K562 (cell line): ENCODE data around the gene ERC2. TPM values are rescaled to one million over a fixed set of nuclear protein-coding genes. Genes with fewer than 3 reads are reported as not detected.
A peak's percentile ranks its signal among the peaks of the same experiment; 100 is the strongest.

Experiments used
- ATAC-seq: fragments of 200-7000 bp; cut with Tn5 transposase; 3 replicates; pipeline ENCODE4 v1.9.1; 2020; ENCODE audit warnings: moderate library complexity
- BruUV-seq: library from RNA; stranded (reverse); fragments of 400-500 nt; replicated peaks from 2 replicates; lab custom pipeline; 2021; lab: Mats Ljungman, UMichigan
- CTCF ChIA-PET: fragments of 300-600 bp; formaldehyde crosslinking; extraction: SDS; loops from one replicate; lab custom pipeline; 2021; ENCODE audit warnings: low intra/inter-chr PET ratio; lab: Yijun Ruan, JAX
- POLR2A ChIA-PET: fragments of 300-600, 350-650 bp; sonication (Branson Sonifier 250); formaldehyde crosslinking; extraction: SDS; loops from one replicate; lab custom pipeline; 2021; ENCODE audit warnings: antibody characterized with exemption, inconsistent platforms; lab: Yijun Ruan, JAX
- DNase-seq, 4 experiments: peaks; one replicate each; pipeline versions ENCODE4 v3.0.0 to v3.0.0-alpha.2; 2011 to 2018; ENCODE audit warnings: low spot score in 3 of 4, mixed read lengths in 3 of 4; ENCODE audit errors: extremely low read depth in 1 of 4
- FAIRE-seq: peaks from 2 replicates; lab custom pipeline; 2011; peaks lifted over from hg19 to GRCh38; lab: Jason Lieb, UNC
- H2AFZ ChIP-seq: 2 replicates; pipeline ENCODE4 v1.6.0; 2011; ENCODE audit warnings: low read depth, low read length, control low read depth, inconsistent platforms
- H3K27ac ChIP-seq: fragments of 200-600 bp; 3 replicates; pipeline ENCODE4 v1.8.0; 2011; ENCODE audit warnings: low read depth, mild to moderate bottlenecking, control low read depth, inconsistent platforms, low read length, moderate library complexity, mixed read lengths; ENCODE audit errors: extremely low read depth
- H3K27me3 ChIP-seq, 2 experiments: fragments of 300-600 bp in 1 of 2; 2 replicates in 1 of 2; 3 replicates in 1 of 2; pipeline versions ENCODE4 v1.6.0 to v1.8.0; 2011; ENCODE audit warnings: inconsistent platforms in 2 of 2, low read length in 2 of 2, mild to moderate bottlenecking in 1 of 2, mixed read lengths in 1 of 2, moderate library complexity in 1 of 2; ENCODE audit not compliant: control insufficient read depth in 2 of 2, insufficient read depth in 2 of 2
- H3K36me3 ChIP-seq: fragments of 300-600 bp; 3 replicates; pipeline ENCODE4 v1.8.0; 2011; ENCODE audit warnings: mild to moderate bottlenecking, low read length, inconsistent platforms; ENCODE audit not compliant: control insufficient read depth, insufficient read depth
- H3K4me1 ChIP-seq, 2 experiments: fragments of 200-600 bp in 1 of 2; replicated peaks in 1 of 2; 2 replicates in 1 of 2; 3 replicates in 1 of 2; pipeline versions ENCODE4 v1.5.1 to v1.8.0; 2011; ENCODE audit warnings: inconsistent platforms in 2 of 2, low read length in 2 of 2, mild to moderate bottlenecking in 1 of 2, mixed read lengths in 1 of 2, moderate library complexity in 1 of 2; ENCODE audit not compliant: control insufficient read depth in 2 of 2, insufficient read depth in 2 of 2
- H3K4me2 ChIP-seq: 2 replicates; pipeline ENCODE4 v1.6.1; 2011; ENCODE audit warnings: low read length, control low read depth, inconsistent platforms, mixed read lengths; ENCODE audit not compliant: insufficient read depth
- H3K4me3 ChIP-seq: fragments of 200-600 bp; sonication (generic), shearing (Covaris generic); 2 replicates; pipeline ENCODE4 v1.5.1; 2016; ENCODE audit warnings: control low read depth, inconsistent platforms
- H3K79me2 ChIP-seq: fragments of 200-600 bp; 3 replicates; pipeline ENCODE4 v1.8.0; 2011; ENCODE audit warnings: low read length, inconsistent platforms; ENCODE audit not compliant: control insufficient read depth, insufficient read depth
- H3K9ac ChIP-seq, 2 experiments: 2 replicates each; pipeline versions ENCODE4 v1.6.0 to v1.6.1; 2011; ENCODE audit warnings: low read depth in 2 of 2, low read length in 2 of 2, control low read depth in 1 of 2, inconsistent platforms in 1 of 2, mild to moderate bottlenecking in 1 of 2, mixed read lengths in 1 of 2; ENCODE audit not compliant: insufficient read depth in 1 of 2
- H3K9me1 ChIP-seq: one replicate; pipeline ENCODE4 v1.6.0; 2011; ENCODE audit warnings: inconsistent platforms, mild to moderate bottlenecking, low read length, moderate library complexity; ENCODE audit not compliant: control insufficient read depth, insufficient read depth
- H3K9me3 ChIP-seq: replicated peaks from 2 replicates; pipeline ENCODE4 v1.5.1; 2011; ENCODE audit warnings: low read depth, low read length, inconsistent platforms; ENCODE audit not compliant: control insufficient read depth, insufficient read depth
- H4K20me1 ChIP-seq: replicated peaks from 2 replicates; pipeline ENCODE4 v1.6.1; 2011; ENCODE audit warnings: low read length, inconsistent platforms, mixed read lengths; ENCODE audit not compliant: control insufficient read depth, insufficient read depth
- C11orf30 ChIP-seq: fragments of 450-650 bp; IDR thresholded peaks from 2 replicates; pipeline ENCODE4 v1.6.1; 2016; ENCODE audit warnings: low read depth, mild to moderate bottlenecking
- FOXM1 ChIP-seq, 2 experiments: fragments of 450-650 bp in 1 of 2; sonication (generic) in 1 of 2; formaldehyde crosslinking in 1 of 2; IDR thresholded peaks; 2 replicates each; pipeline versions ENCODE4 v1.6.1 to v1.9.0; 2017 to 2022; ENCODE audit warnings: low read depth in 2 of 2, mild to moderate bottlenecking in 2 of 2, missing genetic modification reagents in 1 of 2, moderate library complexity in 1 of 2
- PATZ1 ChIP-seq: fragments of 250-450 bp; sonication (Bioruptor Pico); IDR thresholded peaks from 2 replicates; pipeline ENCODE4 v1.5.0; 2020; ENCODE audit warnings: mild to moderate bottlenecking, borderline replicate concordance
- RAD21 ChIP-seq, 2 experiments: fragments of 250-450 bp in 1 of 2; fragments of 450-650 bp in 1 of 2; sonication (Bioruptor Pico) in 1 of 2; formaldehyde crosslinking in 1 of 2; IDR thresholded peaks in 1 of 2; conservative IDR thresholded peaks in 1 of 2; 2 replicates each; pipeline versions ENCODE4 v1.4.0 to v1.8.0; 2020 to 2022; ENCODE audit warnings: mild to moderate bottlenecking in 2 of 2, moderate library complexity in 1 of 2
- RBBP5 ChIP-seq: fragments of 200-600 bp; sonication (generic); IDR thresholded peaks from 2 replicates; pipeline ENCODE4 v1.6.1; 2012; ENCODE audit warnings: borderline replicate concordance, mild to moderate bottlenecking, low read length, control low read depth, inconsistent platforms; ENCODE audit not compliant: insufficient read depth, poor library complexity, severe bottlenecking
- RNF2 ChIP-seq: sonication (generic); IDR thresholded peaks from 2 replicates; pipeline ENCODE4 v1.6.1; 2016
- STAT5A ChIP-seq: IDR thresholded peaks from 2 replicates; pipeline ENCODE4 v1.6.1; 2012; ENCODE audit warnings: low read length, inconsistent platforms, borderline replicate concordance
- ZFP30 ChIP-seq: fragments of 250-450 bp; sonication (Bioruptor Pico); IDR thresholded peaks from 2 replicates; pipeline ENCODE4 v1.8.0; 2022; ENCODE audit warnings: moderate library complexity, mild to moderate bottlenecking, inconsistent platforms, borderline replicate concordance
- ZNF639 ChIP-seq, 2 experiments: fragments of 200-800 bp in 1 of 2; sonication (Bioruptor generic) in 1 of 2; sonication (generic) in 1 of 2; formaldehyde crosslinking in 1 of 2; IDR thresholded peaks in 1 of 2; conservative IDR thresholded peaks in 1 of 2; 2 replicates each; pipeline versions ENCODE4 v1.5.0 to v1.6.1; 2016 to 2020; ENCODE audit warnings: missing compliant biosample characterization in 1 of 2, missing genetic modification characterization in 1 of 2, missing genetic modification reagents in 1 of 2
- ZNF778 ChIP-seq: fragments of 450-650 bp; formaldehyde crosslinking; IDR thresholded peaks from 2 replicates; pipeline ENCODE4 v1.4.0; 2020; ENCODE audit warnings: mild to moderate bottlenecking, moderate library complexity
- WGBS: fragments of 100-300 bp; shearing (Covaris generic); methylation state at CpG from one replicate; pipeline ENCODE4 v1.1.6; 2016; ENCODE audit warnings: low coverage, mixed read lengths; ENCODE audit not compliant: insufficient coverage; ENCODE audit errors: missing lambda C conversion rate; 5-methylcytosine and 5-hydroxymethylcytosine counted together
- in situ Hi-C: fragments of 300-500 bp; cut with MboI; formaldehyde crosslinking; loops from 4 replicates; pipeline ENCODE4 v1.15.0; 2018; ENCODE audit warnings: inconsistent platforms, mixed read lengths
- intact Hi-C: fragments of 100-400 bp; cut with micrococcal nuclease; formaldehyde crosslinking; loops from 2 replicates; pipeline ENCODE4 v1.14.2; 2022
- polyA plus RNA-seq, 8 experiments: library from polyadenylated mRNA; depleted of rRNA in 4 of 8; stranded (reverse) in 5 of 8; unstranded in 3 of 8; fragments of >200 nt; fragmentation: Nextera tagmentation in 2 of 8; fragmentation: Illumina TruSeq in 1 of 8; extraction: Ambion mirVana in 2 of 8; extraction: Trizol in 1 of 8; gene quantifications; 2 replicates each; pipeline versions ENCODE4 v1.2.1 to v1.2.3, GENCODE V29; 2011 to 2014; ENCODE audit warnings: inconsistent platforms in 1 of 8, missing spikeins in 1 of 8
- total RNA-seq, 7 experiments: library from RNA; depleted of rRNA in 6 of 7; stranded (reverse); fragments of >200 nt in 6 of 7; fragmentation: Illumina TruSeq in 2 of 7; extraction: Trizol in 2 of 7; gene quantifications; 2 replicates each; pipeline versions ENCODE4 v1.2.1 to v1.2.3, GENCODE V29; 2011 to 2021; ENCODE audit warnings: low replicate concordance in 1 of 7
- TF ChIP-seq, protein P1 (sequence below): sonication (generic); formaldehyde crosslinking; IDR thresholded peaks from 2 replicates; pipeline ENCODE4 v1.8.0; 2023; ENCODE audit warnings: mild to moderate bottlenecking, missing genetic modification reagents

Gene ERC2
- total and polyA plus RNA-seq, 9 of the 15 experiments (the other 6 are each of a cell fraction or from before 2014, with no cell fraction given) = 0.04 to 0.18 (median 0.07) TPM; not detected in 2

DNA sequence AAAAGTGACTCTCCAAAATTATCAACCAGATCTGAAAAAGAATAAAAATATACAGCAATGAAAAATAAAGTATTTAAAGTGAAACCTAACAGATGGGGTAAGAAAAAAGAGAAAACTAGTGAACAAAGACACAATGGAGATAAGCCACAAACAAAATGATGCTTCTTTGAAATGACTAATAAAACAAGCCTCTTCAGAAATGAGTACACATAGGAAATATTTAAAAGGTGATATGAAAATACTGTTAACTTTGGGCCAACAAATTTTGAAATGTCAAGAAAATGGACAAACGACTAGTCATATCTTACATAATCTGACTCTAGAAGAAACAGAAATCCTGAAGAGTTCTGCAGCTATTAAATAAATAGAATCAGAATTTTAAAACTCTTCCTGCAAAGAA, 164.2 kb downstream of the ERC2 start (continued):
- TF ChIP-seq, protein P1, sequence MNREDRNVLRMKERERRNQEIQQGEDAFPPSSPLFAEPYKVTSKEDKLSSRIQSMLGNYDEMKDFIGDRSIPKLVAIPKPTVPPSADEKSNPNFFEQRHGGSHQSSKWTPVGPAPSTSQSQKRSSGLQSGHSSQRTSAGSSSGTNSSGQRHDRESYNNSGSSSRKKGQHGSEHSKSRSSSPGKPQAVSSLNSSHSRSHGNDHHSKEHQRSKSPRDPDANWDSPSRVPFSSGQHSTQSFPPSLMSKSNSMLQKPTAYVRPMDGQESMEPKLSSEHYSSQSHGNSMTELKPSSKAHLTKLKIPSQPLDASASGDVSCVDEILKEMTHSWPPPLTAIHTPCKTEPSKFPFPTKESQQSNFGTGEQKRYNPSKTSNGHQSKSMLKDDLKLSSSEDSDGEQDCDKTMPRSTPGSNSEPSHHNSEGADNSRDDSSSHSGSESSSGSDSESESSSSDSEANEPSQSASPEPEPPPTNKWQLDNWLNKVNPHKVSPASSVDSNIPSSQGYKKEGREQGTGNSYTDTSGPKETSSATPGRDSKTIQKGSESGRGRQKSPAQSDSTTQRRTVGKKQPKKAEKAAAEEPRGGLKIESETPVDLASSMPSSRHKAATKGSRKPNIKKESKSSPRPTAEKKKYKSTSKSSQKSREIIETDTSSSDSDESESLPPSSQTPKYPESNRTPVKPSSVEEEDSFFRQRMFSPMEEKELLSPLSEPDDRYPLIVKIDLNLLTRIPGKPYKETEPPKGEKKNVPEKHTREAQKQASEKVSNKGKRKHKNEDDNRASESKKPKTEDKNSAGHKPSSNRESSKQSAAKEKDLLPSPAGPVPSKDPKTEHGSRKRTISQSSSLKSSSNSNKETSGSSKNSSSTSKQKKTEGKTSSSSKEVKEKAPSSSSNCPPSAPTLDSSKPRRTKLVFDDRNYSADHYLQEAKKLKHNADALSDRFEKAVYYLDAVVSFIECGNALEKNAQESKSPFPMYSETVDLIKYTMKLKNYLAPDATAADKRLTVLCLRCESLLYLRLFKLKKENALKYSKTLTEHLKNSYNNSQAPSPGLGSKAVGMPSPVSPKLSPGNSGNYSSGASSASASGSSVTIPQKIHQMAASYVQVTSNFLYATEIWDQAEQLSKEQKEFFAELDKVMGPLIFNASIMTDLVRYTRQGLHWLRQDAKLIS (CRISPR knock-in tag) = no peak
- TF ChIP-seq ZFP30 (CRISPR knock-in tag) (no peak), ZNF778 (CRISPR knock-in tag) (no peak), RNF2 (no peak)
- TF ChIP-seq, all 486 proteins: peak for 0

DNA sequence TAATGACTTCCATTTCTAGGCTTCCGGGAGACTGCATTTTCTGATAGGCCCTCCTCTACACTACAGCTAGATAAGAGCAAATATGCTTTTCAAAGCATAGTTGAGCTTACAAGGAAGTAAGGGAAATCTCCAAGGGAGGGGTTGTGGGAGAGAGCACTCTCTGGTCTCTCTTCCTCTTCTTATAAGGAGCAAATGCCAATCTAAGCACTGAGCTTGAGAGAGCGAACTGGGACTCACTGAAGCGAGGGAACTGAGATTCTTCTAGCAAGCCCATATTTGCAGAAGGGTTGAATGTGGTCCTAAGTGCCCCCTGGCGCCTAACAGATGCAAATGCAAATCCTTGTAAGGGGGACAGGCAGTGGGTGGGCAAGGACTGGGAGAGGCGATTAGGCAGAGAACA, 164.8 kb downstream of the ERC2 start:
- CTCF ChIA-PET = interaction anchor here (0.6 kb wide), 1 partner anchor 377 kb away, joined by 3 read pairs; no protein-coding TSS in a partner anchor
- DNase-seq (peak; percentile 16 to 34 (median 20)), ATAC-seq (peak; percentile 65; the same call in 1 of the 3 replicates), FAIRE-seq (no peak)
- Histone ChIP-seq H3K27ac (no peak overlapping the region), H2AFZ (no peak overlapping the region), H3K9ac (no peak overlapping the region), H3K27me3 (no peaks in the 10 kb centered on the region), H3K4me2 (no peak overlapping the region), H3K9me1 (no peaks in the 10 kb centered on the region), H3K79me2 (no peaks in the 10 kb centered on the region), H3K4me1 (no peaks in the 10 kb centered on the region), H4K20me1 (no peaks in the 10 kb centered on the region), H3K4me3 (no peak overlapping the region), H3K36me3 (no peaks in the 10 kb centered on the region), H3K9me3 (no peaks in the 10 kb centered on the region)
- POLR2A ChIA-PET = no interaction called here
- WGBS = 0% methylated on average over 5 of the region's 5 CpGs
- in situ Hi-C loops (no loop called here), intact Hi-C loops (no loop called here)
- BruUV-seq = no TSS peak
- no peak for TF ChIP-seq RBBP5
- TF ChIP-seq ZNF639 (CRISPR knock-in tag; conservative IDR thresholded peaks at IDR 0.05 in 1 of 2, IDR thresholded peaks at IDR 0.05 in 1 of 2) = no peak
- TF ChIP-seq RAD21 (CRISPR knock-in tag; conservative IDR thresholded peaks at IDR 0.05 in 1 of 2, IDR thresholded peaks at IDR 0.05 in 1 of 2) = peak in 1 of 2 experiments; percentile 27; a peak in 1 of 4 replicates
- TF ChIP-seq FOXM1 (IDR thresholded peaks at IDR 0.05; ENCODE audit: low read depth) = no peak
- TF ChIP-seq FOXM1 (CRISPR knock-in tag; IDR thresholded peaks at IDR 0.05; ENCODE audit: low read depth) = no peak
- TF ChIP-seq PATZ1 (CRISPR knock-in tag) = no peak
- TF ChIP-seq C11orf30 = no peak
- no peak for TF ChIP-seq STAT5A
